HepG2 (cell line): ENCODE measurements around the gene KRT17.

Source experiments
- POLR2AphosphoS5 ChIP-seq: IDR thresholded peaks from 2 replicates; pipeline ENCODE4 v1.6.1; 2012; ENCODE audit warnings: low read depth, low read length
- RELA ChIP-seq: sonication (generic); formaldehyde crosslinking; IDR thresholded peaks from 2 replicates; pipeline ENCODE4 v1.4.0; 2020; ENCODE audit warnings: missing genetic modification reagents
- SETDB1 ChIP-seq: sonication (generic); formaldehyde crosslinking; IDR thresholded peaks from 2 replicates; pipeline ENCODE4 v1.5.1; 2020; ENCODE audit warnings: missing genetic modification reagents, mild to moderate bottlenecking, borderline replicate concordance
- ZKSCAN1 ChIP-seq: fragments of 150-350 bp; IDR thresholded peaks from 2 replicates; pipeline ENCODE4 v1.6.1; 2014; ENCODE audit warnings: low read length
- ZSCAN22 ChIP-seq: sonication (generic); formaldehyde crosslinking; IDR thresholded peaks from 2 replicates; pipeline ENCODE4 v1.4.0; 2020; ENCODE audit warnings: mild to moderate bottlenecking, missing genetic modification reagents
- TF ChIP-seq, protein P1 (sequence below): sonication (generic); formaldehyde crosslinking; IDR thresholded peaks from 2 replicates; pipeline ENCODE4 v1.5.0; 2020; ENCODE audit warnings: mild to moderate bottlenecking, missing genetic modification reagents, moderate library complexity
- TF ChIP-seq, protein P2 (sequence below): sonication (generic); formaldehyde crosslinking; conservative IDR thresholded peaks from 2 replicates; pipeline ENCODE4 v1.4.0; 2020; ENCODE audit warnings: missing genetic modification reagents

DNA sequence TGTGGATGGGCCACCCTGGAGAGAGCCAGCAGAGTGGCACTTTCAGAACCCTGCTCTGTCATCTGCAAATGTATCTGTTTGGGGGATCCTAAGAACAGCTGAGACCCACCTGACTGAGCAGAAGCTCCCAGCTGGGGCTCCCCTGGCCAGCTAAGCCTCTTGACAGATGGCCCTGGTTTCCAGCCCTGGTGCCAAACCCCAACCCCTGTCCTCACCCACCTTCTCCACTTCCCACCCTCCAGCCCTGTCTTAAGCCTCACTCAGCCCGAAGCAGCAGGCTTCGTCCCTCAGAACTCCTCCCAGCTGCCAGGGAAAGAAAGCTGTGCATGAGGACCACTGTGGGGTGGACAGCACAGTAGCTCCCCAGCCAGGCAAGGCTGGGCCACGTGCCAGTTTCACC lies 49.0 kb downstream of the KRT17 start:
- no peak for TF ChIP-seq ZSCAN22 (CRISPR knock-in tag)
- TF ChIP-seq, protein P1, sequence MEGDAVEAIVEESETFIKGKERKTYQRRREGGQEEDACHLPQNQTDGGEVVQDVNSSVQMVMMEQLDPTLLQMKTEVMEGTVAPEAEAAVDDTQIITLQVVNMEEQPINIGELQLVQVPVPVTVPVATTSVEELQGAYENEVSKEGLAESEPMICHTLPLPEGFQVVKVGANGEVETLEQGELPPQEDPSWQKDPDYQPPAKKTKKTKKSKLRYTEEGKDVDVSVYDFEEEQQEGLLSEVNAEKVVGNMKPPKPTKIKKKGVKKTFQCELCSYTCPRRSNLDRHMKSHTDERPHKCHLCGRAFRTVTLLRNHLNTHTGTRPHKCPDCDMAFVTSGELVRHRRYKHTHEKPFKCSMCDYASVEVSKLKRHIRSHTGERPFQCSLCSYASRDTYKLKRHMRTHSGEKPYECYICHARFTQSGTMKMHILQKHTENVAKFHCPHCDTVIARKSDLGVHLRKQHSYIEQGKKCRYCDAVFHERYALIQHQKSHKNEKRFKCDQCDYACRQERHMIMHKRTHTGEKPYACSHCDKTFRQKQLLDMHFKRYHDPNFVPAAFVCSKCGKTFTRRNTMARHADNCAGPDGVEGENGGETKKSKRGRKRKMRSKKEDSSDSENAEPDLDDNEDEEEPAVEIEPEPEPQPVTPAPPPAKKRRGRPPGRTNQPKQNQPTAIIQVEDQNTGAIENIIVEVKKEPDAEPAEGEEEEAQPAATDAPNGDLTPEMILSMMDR (CRISPR knock-in tag): no peak
- no peak for TF ChIP-seq POLR2AphosphoS5
- no peak for TF ChIP-seq ZKSCAN1
- TF ChIP-seq, protein P2, sequence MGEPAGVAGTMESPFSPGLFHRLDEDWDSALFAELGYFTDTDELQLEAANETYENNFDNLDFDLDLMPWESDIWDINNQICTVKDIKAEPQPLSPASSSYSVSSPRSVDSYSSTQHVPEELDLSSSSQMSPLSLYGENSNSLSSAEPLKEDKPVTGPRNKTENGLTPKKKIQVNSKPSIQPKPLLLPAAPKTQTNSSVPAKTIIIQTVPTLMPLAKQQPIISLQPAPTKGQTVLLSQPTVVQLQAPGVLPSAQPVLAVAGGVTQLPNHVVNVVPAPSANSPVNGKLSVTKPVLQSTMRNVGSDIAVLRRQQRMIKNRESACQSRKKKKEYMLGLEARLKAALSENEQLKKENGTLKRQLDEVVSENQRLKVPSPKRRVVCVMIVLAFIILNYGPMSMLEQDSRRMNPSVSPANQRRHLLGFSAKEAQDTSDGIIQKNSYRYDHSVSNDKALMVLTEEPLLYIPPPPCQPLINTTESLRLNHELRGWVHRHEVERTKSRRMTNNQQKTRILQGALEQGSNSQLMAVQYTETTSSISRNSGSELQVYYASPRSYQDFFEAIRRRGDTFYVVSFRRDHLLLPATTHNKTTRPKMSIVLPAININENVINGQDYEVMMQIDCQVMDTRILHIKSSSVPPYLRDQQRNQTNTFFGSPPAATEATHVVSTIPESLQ: no peak
- no peak for TF ChIP-seq SETDB1 (CRISPR knock-in tag)
- no peak for TF ChIP-seq RELA (CRISPR knock-in tag)
